Natural killer cell (primary cell): ENCODE data around the gene NRXN2. TPM values are rescaled to one million over a fixed set of nuclear protein-coding genes. Genes with fewer than 3 reads are reported as not detected.

Experiments
- ATAC-seq, 3 donors: fragments of 150-1000 bp in 2 of 3; fragments of 200-7000 bp in 1 of 3; cut with Tn5 transposase; 1 replicate in 1 of 3; 2 replicates in 2 of 3; pipeline ENCODE4 v1.10.0; 2021; ENCODE audit warnings: mild to moderate bottlenecking in 2 of 3, moderate library complexity in 2 of 3
- DNase-seq, 2 donors: peaks; one replicate each; pipeline versions ENCODE4 v3.0.0 to v3.0.0-alpha.2; 2013 to 2021; ENCODE audit warnings: mixed read lengths in 1 of 2
- H3K27ac ChIP-seq: one replicate; pipeline ENCODE4 v1.5.1; 2013; ENCODE audit warnings: mild to moderate bottlenecking, low read length
- H3K27me3 ChIP-seq: one replicate; pipeline ENCODE4 v1.6.1; 2013; ENCODE audit warnings: low read length; ENCODE audit not compliant: control insufficient read depth, insufficient read depth
- H3K36me3 ChIP-seq: one replicate; pipeline ENCODE4 v1.6.1; 2013; ENCODE audit warnings: low read length; ENCODE audit not compliant: control insufficient read depth, insufficient read depth
- H3K4me1 ChIP-seq: one replicate; pipeline ENCODE4 v1.6.1; 2013; ENCODE audit warnings: low read length; ENCODE audit not compliant: control insufficient read depth, insufficient read depth
- H3K4me3 ChIP-seq: one replicate; pipeline ENCODE4 v1.5.1; 2013; ENCODE audit warnings: low read length
- H3K9me3 ChIP-seq: one replicate; pipeline ENCODE4 v1.6.1; 2013; ENCODE audit warnings: low read length; ENCODE audit not compliant: control insufficient read depth, insufficient read depth
- H3K27ac Mint-ChIP-seq, 2 donors: one replicate each; pipeline ENCODE4 v1.8.0; 2022; ENCODE audit warnings: mild to moderate bottlenecking in 2 of 2, mixed read lengths in 2 of 2, moderate library complexity in 1 of 2
- H3K27me3 Mint-ChIP-seq, 2 donors: one replicate each; pipeline ENCODE4 v1.8.0; 2022; ENCODE audit warnings: low read depth in 2 of 2, mixed read lengths in 2 of 2
- H3K36me3 Mint-ChIP-seq: one replicate; pipeline ENCODE4 v1.8.0; 2022; ENCODE audit warnings: mixed read lengths
- H3K4me1 Mint-ChIP-seq, 2 donors: one replicate each; pipeline ENCODE4 v1.8.0; 2022; ENCODE audit warnings: mixed read lengths in 2 of 2
- H3K4me3 Mint-ChIP-seq: one replicate; pipeline ENCODE4 v1.8.0; 2022; ENCODE audit warnings: mild to moderate bottlenecking, moderate library complexity, mixed read lengths
- H3K9me3 Mint-ChIP-seq, 2 donors: one replicate each; pipeline ENCODE4 v1.8.0; 2022; ENCODE audit warnings: mixed read lengths in 2 of 2
- CTCF ChIP-seq: fragments of 200-600 bp; IDR thresholded peaks from one replicate; pipeline ENCODE4 v1.8.0; 2022; ENCODE audit warnings: antibody characterized with exemption
- WGBS: methylation state at CpG from one replicate; pipeline ENCODE4 v1.1.7; 2013; ENCODE audit warnings: missing lambda C conversion rate; ENCODE audit not compliant: insufficient coverage; 5-methylcytosine and 5-hydroxymethylcytosine counted together
- intact Hi-C: fragments of 100-400 bp; cut with micrococcal nuclease; formaldehyde crosslinking; loops from one replicate; pipeline ENCODE4 v1.14.2; 2022
- total RNA-seq, 4 donors: library from RNA; stranded (reverse); fragments of 120-200 nt in 1 of 4; gene quantifications; one replicate each; pipeline versions ENCODE4 v1.2.3 to v1.2.4, GENCODE V29; 2013 to 2022

The NRXN2 gene
- total RNA-seq, 3 donors from 2014 or later (not counting 1 experiment from before 2014, with no cell fraction given), result 2.9 to 9.6 (median 7.7) TPM

GRCh38 chr11:64729851-64730382, 6.9 kb upstream of the NRXN2 start:
- intact Hi-C loops, result no loop called here
- H3K4me1 ChIP-seq, result no peaks in the 10 kb centered on the region
- 88% methylated on average over 21 of the region's 21 CpGs for WGBS
- Mint-ChIP-seq H3K27me3 (no peaks in the 10 kb centered on the region), H3K27ac (no peak overlapping the region), H3K36me3 (no peaks in the 10 kb centered on the region), H3K9me3 (no peaks in the 10 kb centered on the region), H3K4me3 (no peak overlapping the region), H3K4me1 (peaks cover 5 to 14% of the 10 kb centered on the region in 2 donors)
- H3K4me3 ChIP-seq, result no peak overlapping the region
- no peaks in the 10 kb centered on the region for H3K27me3 ChIP-seq
- DNase-seq, result no peak
- peaks cover 63% of the 10 kb centered on the region for H3K36me3 ChIP-seq
- no peaks in the 10 kb centered on the region for H3K9me3 ChIP-seq
- ATAC-seq, result no peak
- TF ChIP-seq CTCF, result no peak
- H3K27ac ChIP-seq, result no peak overlapping the region

GRCh38 chr11:64728757-64729365, 5.9 kb upstream of the NRXN2 start:
- H3K27ac ChIP-seq, result no peak overlapping the region
- Mint-ChIP-seq H3K4me3 (no peak overlapping the region), H3K27me3 (no peaks in the 10 kb centered on the region), H3K9me3 (no peaks in the 10 kb centered on the region), H3K4me1 (peaks cover 8 to 18% of the 10 kb centered on the region in 2 donors), H3K36me3 (no peaks in the 10 kb centered on the region), H3K27ac (no peak overlapping the region)
- TF ChIP-seq CTCF, result no peak
- peaks cover 55% of the 10 kb centered on the region for H3K36me3 ChIP-seq
- intact Hi-C loops, result no loop called here
- peaks cover 7% of the 10 kb centered on the region for H3K4me1 ChIP-seq
- no peak overlapping the region for H3K4me3 ChIP-seq
- 97% methylated on average over 9 of the region's 11 CpGs for WGBS
- ATAC-seq (no peak), DNase-seq (no peak)
- no peaks in the 10 kb centered on the region for H3K27me3 ChIP-seq
- no peaks in the 10 kb centered on the region for H3K9me3 ChIP-seq

- DNase-seq, result no peak
- Mint-ChIP-seq H3K27ac (no peak overlapping the region), H3K9me3 (no peaks in the 10 kb centered on the region), H3K4me1 (peaks cover 8 to 33% of the 10 kb centered on the region in 2 donors), H3K27me3 (peaks cover 0 to 5% of the 10 kb centered on the region in 2 donors), H3K4me3 (no peak overlapping the region), H3K36me3 (no peaks in the 10 kb centered on the region)
- peaks cover 16% of the 10 kb centered on the region for H3K4me1 ChIP-seq
- intact Hi-C loops, result no loop called here
- peaks cover 4% of the 10 kb centered on the region for H3K27me3 ChIP-seq
- peaks cover 42% of the 10 kb centered on the region for H3K36me3 ChIP-seq
- H3K4me3 ChIP-seq, result no peak overlapping the region
- 93% methylated on average over 6 of the region's 7 CpGs for WGBS
- no peak for ATAC-seq
- no peak for TF ChIP-seq CTCF
- no peaks in the 10 kb centered on the region for H3K9me3 ChIP-seq
- H3K27ac ChIP-seq, result no peak overlapping the region
Observed at GRCh38 chr11:64726867-64727530, 4.0 kb upstream of the NRXN2 start.
